Superior temporal gyrus (tissue), 1 donor: ENCODE data around the gene HS6ST1.

Source experiments
- DNase-seq: peaks from one replicate; pipeline ENCODE4 v3.0.0-alpha.2; 2016; ENCODE audit errors: extremely low spot score

The HS6ST1 gene

GRCh38 chr2:128310094-128310716, 8.5 kb downstream of the HS6ST1 start:
- no peak for DNase-seq

GRCh38 chr2:128309280-128310093, 9.2 kb downstream of the HS6ST1 start:
- no peak for DNase-seq

GRCh38 chr2:128308889-128309279, 9.8 kb downstream of the HS6ST1 start:
- no peak for DNase-seq

GRCh38 chr2:128308284-128308731, 10.4 kb downstream of the HS6ST1 start:
- no peak for DNase-seq

GRCh38 chr2:128307595-128307994, 11.1 kb downstream of the HS6ST1 start:
- no peak for DNase-seq

- no peak for DNase-seq
Measured at GRCh38 chr2:128306931-128307460, 11.7 kb downstream of the HS6ST1 start.

GRCh38 chr2:128306081-128306930, 12.4 kb downstream of the HS6ST1 start:
- DNase-seq = no peak

- DNase-seq = no peak
Measured at GRCh38 chr2:128305555-128306080, 13.1 kb downstream of the HS6ST1 start.

GRCh38 chr2:128304715-128305554, 13.7 kb downstream of the HS6ST1 start:
- no peak for DNase-seq

GRCh38 chr2:128304330-128304714, 14.3 kb downstream of the HS6ST1 start:
- DNase-seq = no peak

- no peak for DNase-seq
Measured at GRCh38 chr2:128303911-128304310, 14.8 kb downstream of the HS6ST1 start.

GRCh38 chr2:128303095-128303791, 15.4 kb downstream of the HS6ST1 start:
- DNase-seq = no peak

- DNase-seq = no peak
Measured at GRCh38 chr2:128302744-128303067, 16.0 kb downstream of the HS6ST1 start.

GRCh38 chr2:128302011-128302743, 16.5 kb downstream of the HS6ST1 start:
- no peak for DNase-seq

GRCh38 chr2:128301501-128301966, 17.1 kb downstream of the HS6ST1 start:
- DNase-seq = peak; percentile 55

- DNase-seq = no peak
Measured at GRCh38 chr2:128301021-128301420, 17.6 kb downstream of the HS6ST1 start.

- DNase-seq = no peak
Measured at GRCh38 chr2:128300151-128301020, 18.3 kb downstream of the HS6ST1 start.

- DNase-seq = no peak
Measured at GRCh38 chr2:128299628-128300027, 19.0 kb downstream of the HS6ST1 start.
